ENCODE data around the gene OXT. TPM values are rescaled to one million over a fixed set of nuclear protein-coding genes. Genes with fewer than 3 reads are reported as not detected.

OXT gene
- total RNA-seq, 1 donor from 2014 or later = not detected

DNA sequence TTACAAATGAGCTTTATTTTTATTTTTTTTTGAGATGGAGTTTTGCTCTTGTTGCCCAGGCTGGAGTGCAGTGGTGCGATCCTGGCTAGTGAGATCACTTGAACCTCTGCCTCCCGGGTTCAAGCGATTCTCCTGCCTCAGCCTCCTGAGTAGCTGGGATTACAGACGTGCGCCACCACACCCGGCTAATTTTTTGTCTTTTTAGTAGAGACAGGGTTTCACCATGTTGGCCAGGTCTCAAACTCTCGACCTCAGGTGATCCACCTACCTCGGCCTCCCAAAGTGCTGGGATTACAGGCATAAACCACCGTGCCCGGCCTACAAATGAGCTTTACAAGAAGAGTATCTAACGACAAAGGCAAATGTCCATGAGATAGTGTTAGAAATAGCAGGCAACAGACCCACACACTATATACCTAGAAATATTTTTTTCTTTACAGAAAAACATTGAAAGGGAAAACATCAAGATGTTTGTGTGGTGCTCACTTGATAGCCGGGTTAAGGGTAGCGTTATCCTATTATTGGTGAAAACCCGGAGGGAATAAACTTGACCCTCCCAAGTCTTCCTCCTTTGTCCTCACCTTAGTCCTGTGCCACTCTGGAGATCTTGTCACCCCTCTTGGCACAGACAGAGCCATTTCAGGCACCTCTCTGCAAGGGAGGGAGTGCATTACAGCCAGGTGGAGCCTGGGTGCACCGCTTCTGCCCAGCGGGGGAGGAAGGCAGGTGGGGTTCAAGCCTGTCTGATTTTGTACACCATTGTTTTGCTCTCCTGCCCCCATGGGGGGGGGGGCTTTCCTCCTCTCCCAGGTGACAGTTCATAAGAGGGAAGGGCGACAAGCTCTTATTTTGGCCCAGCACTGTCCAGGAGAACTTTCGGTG is 34.1 kb downstream of the OXT start:
- Mint-ChIP-seq H3K4me1 (ENCODE audit: low read depth) (no peaks in the 10 kb centered on the region), H3K27me3 (ENCODE audit: low read depth) (no peaks in the 10 kb centered on the region), H3K27ac (ENCODE audit: unreplicated experiment) (no peak overlapping the region), H3K4me3 (ENCODE audit: unreplicated experiment) (no peak overlapping the region), H3K36me3 (ENCODE audit: low read depth) (peaks cover 1% of the 10 kb centered on the region), H3K9me3 (ENCODE audit: low read depth) (no peaks in the 10 kb centered on the region)
- no peak for TF ChIP-seq CTCF (IDR thresholded peaks at IDR 0.05)
- no peak for DNase-seq (ENCODE audit: low spot score)

DNA sequence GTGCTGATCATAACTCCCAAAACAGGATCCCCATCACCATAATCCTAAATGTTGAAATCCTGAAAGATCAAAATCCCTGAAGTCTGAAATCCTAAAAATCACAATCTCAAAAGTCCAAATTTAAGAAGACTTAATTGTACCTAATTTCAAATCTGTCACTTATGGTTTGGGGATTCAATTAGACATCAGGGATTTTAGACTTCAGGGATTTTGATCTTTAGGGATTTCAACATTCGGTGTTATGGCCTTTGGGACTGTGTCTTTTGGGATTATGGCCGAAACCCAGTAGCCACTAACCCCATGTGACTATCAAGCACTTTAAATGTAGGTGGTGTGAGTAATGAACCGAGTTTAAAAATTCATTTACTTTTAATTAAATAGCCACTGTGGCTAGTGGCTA is 34.8 kb downstream of the OXT start:
- Mint-ChIP-seq H3K4me1 (ENCODE audit: low read depth) (no peaks in the 10 kb centered on the region), H3K9me3 (ENCODE audit: low read depth) (no peaks in the 10 kb centered on the region), H3K36me3 (ENCODE audit: low read depth) (peaks cover 2% of the 10 kb centered on the region), H3K4me3 (ENCODE audit: unreplicated experiment) (no peak overlapping the region), H3K27ac (ENCODE audit: unreplicated experiment) (no peak overlapping the region), H3K27me3 (ENCODE audit: low read depth) (no peaks in the 10 kb centered on the region)
- DNase-seq (ENCODE audit: low spot score) = no peak
- no peak for TF ChIP-seq CTCF (IDR thresholded peaks at IDR 0.05)

DNA sequence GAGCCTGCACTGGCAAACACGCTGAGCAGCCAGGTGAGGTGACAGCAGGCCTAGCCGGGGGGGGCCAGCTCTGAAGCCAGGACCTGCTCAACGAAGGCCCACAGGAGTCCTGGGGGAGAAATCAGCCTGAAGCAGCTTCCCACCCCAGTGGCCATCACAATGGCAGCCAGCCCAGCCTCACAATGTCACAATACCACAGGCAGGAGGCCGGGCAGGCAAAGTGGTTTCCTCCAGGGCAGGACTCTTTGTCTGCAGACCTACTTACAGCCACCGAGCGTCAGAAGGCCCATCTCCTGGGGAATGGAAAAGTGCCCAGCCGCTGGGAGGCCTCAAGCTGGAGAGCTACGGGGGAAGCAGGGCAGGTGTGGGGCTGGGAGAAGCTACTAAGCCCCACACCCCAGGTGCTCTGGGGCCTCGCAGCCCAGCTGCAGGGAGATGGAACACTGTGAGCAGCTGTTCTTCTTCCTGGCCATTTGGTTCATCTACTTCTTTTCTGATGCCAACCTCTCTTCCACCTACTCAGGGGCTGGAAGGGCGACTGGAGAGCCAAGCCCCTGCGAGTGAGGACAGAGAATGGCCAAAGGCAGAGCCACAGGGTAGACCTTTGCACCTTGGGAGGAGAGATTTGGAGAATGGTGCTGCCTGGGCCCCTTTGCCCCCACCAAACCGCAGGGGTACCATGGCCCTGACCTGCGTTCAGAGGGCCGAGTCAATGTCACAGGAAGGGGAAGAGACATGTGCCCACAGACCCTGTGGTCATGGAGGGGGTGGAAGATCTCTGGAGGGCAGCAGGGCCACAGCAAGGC is 35.4 kb downstream of the OXT start:
- Mint-ChIP-seq H3K36me3 (ENCODE audit: low read depth) (peaks cover 5% of the 10 kb centered on the region), H3K9me3 (ENCODE audit: low read depth) (no peaks in the 10 kb centered on the region), H3K27ac (ENCODE audit: unreplicated experiment) (no peak overlapping the region), H3K4me1 (ENCODE audit: low read depth) (no peaks in the 10 kb centered on the region), H3K27me3 (ENCODE audit: low read depth) (no peaks in the 10 kb centered on the region), H3K4me3 (ENCODE audit: unreplicated experiment) (no peak overlapping the region)
- no peak for DNase-seq (ENCODE audit: low spot score)
- TF ChIP-seq CTCF (IDR thresholded peaks at IDR 0.05) = no peak

DNA sequence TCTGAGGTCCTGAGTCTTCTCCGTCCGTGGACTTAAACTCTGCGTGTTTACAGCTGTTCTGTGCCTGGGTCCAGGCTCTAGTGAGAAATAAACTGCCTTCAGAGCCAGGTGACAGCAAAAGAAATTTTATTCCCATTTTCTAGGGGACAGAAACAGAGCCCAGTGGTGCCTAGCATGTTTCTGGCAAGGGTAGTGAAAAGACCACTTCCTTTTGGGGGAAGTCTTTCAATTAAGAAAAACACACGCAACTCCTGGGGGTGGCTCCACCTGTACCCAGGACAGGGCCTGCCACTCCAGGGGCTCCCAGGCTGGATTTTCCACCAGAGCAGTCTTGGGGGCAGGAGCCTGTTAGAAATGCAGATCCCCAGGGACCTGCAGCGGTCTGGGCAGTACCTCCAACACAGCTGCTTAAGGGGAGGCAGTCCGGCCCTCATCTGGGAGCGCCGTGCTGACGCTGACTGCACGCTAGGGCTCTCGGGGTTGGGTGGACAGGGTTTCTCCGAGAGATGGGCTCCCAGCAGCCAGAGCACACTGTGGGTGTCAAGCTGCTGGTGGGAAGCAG is 36.1 kb downstream of the OXT start:
- Mint-ChIP-seq H3K9me3 (ENCODE audit: low read depth) (no peaks in the 10 kb centered on the region), H3K27me3 (ENCODE audit: low read depth) (no peaks in the 10 kb centered on the region), H3K4me1 (ENCODE audit: low read depth) (no peaks in the 10 kb centered on the region), H3K4me3 (ENCODE audit: unreplicated experiment) (no peak overlapping the region), H3K27ac (ENCODE audit: unreplicated experiment) (no peak overlapping the region), H3K36me3 (ENCODE audit: low read depth) (peaks cover 8% of the 10 kb centered on the region)
- DNase-seq (ENCODE audit: low spot score) = no peak
- TF ChIP-seq CTCF (IDR thresholded peaks at IDR 0.05) = no peak
